Measurements from ENCODE around the gene DNAH2. TPM values are rescaled to one million over a fixed set of nuclear protein-coding genes. Genes with fewer than 3 reads are reported as not detected.

DNAH2 gene
- total and polyA plus RNA-seq, 9 of the 15 experiments (the other 6 are each of a cell fraction or from before 2014, with no cell fraction given): 0.03 TPM; not detected in 8

DNA sequence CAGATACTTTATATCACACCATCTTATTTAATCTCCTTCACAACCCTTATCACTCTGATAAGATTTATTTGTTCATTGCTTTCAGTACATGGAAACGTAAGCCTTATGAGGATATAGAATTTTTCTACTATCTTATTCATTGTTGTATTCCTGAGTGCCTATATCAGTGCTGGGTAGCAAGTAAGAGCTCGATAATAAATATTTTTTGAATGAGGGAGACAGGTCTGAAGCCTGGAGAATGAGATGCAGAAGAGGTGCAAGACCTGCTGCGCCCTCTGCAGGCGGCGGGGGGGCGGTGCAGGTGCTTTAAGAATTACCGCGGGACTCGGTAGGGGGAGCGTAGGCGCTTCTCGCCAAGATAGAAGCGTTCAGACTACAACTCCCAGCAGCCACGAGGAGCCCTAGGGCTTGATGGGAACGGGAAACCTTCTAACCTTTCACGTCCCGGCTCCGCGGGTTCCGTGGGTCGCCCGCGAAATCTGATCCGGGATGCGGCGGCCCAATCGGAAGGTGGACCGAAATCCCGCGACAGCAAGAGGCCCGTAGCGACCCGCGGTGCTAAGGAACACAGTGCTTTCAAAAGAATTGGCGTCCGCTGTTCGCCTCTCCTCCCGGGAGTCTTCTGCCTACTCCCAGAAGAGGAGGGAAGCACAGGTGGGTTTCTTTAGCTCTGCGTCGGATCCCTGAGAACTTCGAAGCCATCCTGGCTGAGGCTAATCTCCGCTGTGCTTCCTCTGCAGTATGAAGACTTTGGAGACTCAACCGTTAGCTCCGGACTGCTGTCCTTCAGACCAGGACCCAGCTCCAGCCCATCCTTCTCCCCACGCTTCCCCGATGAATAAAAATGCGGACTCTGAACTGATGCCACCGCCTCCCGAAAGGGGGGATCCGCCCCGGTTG lies 29.4 kb upstream of the DNAH2 start, which contains the start of gene WRAP53 (continued):
- no peak for TF ChIP-seq BACH1 (tag; IDR thresholded peaks at IDR 0.05)
- TF ChIP-seq STAT5B (CRISPR knock-in tag; IDR thresholded peaks at IDR 0.05): no peak
- no peak for TF ChIP-seq NFXL1 (CRISPR knock-in tag; IDR thresholded peaks at IDR 0.05)
- no peak for TF ChIP-seq NR2F6 (CRISPR knock-in tag; IDR thresholded peaks at IDR 0.05)
- TF ChIP-seq, protein P1, sequence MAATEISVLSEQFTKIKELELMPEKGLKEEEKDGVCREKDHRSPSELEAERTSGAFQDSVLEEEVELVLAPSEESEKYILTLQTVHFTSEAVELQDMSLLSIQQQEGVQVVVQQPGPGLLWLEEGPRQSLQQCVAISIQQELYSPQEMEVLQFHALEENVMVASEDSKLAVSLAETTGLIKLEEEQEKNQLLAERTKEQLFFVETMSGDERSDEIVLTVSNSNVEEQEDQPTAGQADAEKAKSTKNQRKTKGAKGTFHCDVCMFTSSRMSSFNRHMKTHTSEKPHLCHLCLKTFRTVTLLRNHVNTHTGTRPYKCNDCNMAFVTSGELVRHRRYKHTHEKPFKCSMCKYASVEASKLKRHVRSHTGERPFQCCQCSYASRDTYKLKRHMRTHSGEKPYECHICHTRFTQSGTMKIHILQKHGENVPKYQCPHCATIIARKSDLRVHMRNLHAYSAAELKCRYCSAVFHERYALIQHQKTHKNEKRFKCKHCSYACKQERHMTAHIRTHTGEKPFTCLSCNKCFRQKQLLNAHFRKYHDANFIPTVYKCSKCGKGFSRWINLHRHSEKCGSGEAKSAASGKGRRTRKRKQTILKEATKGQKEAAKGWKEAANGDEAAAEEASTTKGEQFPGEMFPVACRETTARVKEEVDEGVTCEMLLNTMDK (IDR thresholded peaks at IDR 0.05; ENCODE audit: borderline replicate concordance, insufficient read depth, low read depth, low read length, poor library complexity, severe bottlenecking): peak; percentile 76
- no peak for TF ChIP-seq ZNF12 (CRISPR knock-in tag; IDR thresholded peaks at IDR 0.05)
- no peak for TF ChIP-seq ZBTB8A (IDR thresholded peaks at IDR 0.05; ENCODE audit: partially characterized antibody)
- TF ChIP-seq, protein P2, sequence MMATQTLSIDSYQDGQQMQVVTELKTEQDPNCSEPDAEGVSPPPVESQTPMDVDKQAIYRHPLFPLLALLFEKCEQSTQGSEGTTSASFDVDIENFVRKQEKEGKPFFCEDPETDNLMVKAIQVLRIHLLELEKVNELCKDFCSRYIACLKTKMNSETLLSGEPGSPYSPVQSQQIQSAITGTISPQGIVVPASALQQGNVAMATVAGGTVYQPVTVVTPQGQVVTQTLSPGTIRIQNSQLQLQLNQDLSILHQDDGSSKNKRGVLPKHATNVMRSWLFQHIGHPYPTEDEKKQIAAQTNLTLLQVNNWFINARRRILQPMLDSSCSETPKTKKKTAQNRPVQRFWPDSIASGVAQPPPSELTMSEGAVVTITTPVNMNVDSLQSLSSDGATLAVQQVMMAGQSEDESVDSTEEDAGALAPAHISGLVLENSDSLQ (IDR thresholded peaks at IDR 0.05): no peak
- TF ChIP-seq, protein P3, sequence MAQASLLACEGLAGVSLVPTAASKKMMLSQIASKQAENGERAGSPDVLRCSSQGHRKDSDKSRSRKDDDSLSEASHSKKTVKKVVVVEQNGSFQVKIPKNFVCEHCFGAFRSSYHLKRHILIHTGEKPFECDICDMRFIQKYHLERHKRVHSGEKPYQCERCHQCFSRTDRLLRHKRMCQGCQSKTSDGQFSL (CRISPR knock-in tag; IDR thresholded peaks at IDR 0.05): no peak
- TF ChIP-seq, protein P3 (tag; IDR thresholded peaks at IDR 0.05): no peak
- TF ChIP-seq, protein P4, sequence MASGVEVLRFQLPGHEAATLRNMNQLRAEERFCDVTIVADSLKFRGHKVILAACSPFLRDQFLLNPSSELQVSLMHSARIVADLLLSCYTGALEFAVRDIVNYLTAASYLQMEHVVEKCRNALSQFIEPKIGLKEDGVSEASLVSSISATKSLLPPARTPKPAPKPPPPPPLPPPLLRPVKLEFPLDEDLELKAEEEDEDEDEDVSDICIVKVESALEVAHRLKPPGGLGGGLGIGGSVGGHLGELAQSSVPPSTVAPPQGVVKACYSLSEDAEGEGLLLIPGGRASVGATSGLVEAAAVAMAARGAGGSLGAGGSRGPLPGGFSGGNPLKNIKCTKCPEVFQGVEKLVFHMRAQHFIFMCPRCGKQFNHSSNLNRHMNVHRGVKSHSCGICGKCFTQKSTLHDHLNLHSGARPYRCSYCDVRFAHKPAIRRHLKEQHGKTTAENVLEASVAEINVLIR (CRISPR knock-in tag; IDR thresholded peaks at IDR 0.05): no peak
- no peak for TF ChIP-seq ZNF282 (CRISPR knock-in tag; IDR thresholded peaks at IDR 0.05)
- no peak for TF ChIP-seq NFIX (CRISPR knock-in tag; IDR thresholded peaks at IDR 0.05; ENCODE audit: low read depth)
- TF ChIP-seq BRF1 (IDR thresholded peaks at IDR 0.05; ENCODE audit: borderline replicate concordance, extremely low read depth, insufficient read length): no peak
- TF ChIP-seq, protein P5, sequence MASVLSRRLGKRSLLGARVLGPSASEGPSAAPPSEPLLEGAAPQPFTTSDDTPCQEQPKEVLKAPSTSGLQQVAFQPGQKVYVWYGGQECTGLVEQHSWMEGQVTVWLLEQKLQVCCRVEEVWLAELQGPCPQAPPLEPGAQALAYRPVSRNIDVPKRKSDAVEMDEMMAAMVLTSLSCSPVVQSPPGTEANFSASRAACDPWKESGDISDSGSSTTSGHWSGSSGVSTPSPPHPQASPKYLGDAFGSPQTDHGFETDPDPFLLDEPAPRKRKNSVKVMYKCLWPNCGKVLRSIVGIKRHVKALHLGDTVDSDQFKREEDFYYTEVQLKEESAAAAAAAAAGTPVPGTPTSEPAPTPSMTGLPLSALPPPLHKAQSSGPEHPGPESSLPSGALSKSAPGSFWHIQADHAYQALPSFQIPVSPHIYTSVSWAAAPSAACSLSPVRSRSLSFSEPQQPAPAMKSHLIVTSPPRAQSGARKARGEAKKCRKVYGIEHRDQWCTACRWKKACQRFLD (CRISPR knock-in tag; IDR thresholded peaks at IDR 0.05): peak; percentile 26; the same call in 1 of the 2 replicates
- TF ChIP-seq PTBP1 (IDR thresholded peaks at IDR 0.05; ENCODE audit: low read depth, low read length): no peak
- no peak for TF ChIP-seq MCM7 (IDR thresholded peaks at IDR 0.05)

Measured in K562 (cell line).